Neural crest cell (in vitro differentiated cells): ENCODE measurements around the gene PPP2R5E. TPM values are rescaled to one million over a fixed set of nuclear protein-coding genes. Genes with fewer than 3 reads are reported as not detected.

ENCODE experiments used
- DNase-seq: peaks from one replicate; pipeline ENCODE4 v3.0.0; 2021; ENCODE audit warnings: low read depth, mixed read lengths, low spot score
- H3K27ac Mint-ChIP-seq: one replicate; pipeline ENCODE4 v1.8.0; 2021; ENCODE audit warnings: mild to moderate bottlenecking, mixed read lengths; ENCODE audit not compliant: unreplicated experiment
- H3K27me3 Mint-ChIP-seq: 2 replicates; pipeline ENCODE4 v1.8.0; 2021; ENCODE audit warnings: low read depth, mild to moderate bottlenecking, mixed read lengths
- H3K36me3 Mint-ChIP-seq: 2 replicates; pipeline ENCODE4 v1.8.0; 2021; ENCODE audit warnings: low read depth, mild to moderate bottlenecking, mixed read lengths
- H3K4me1 Mint-ChIP-seq: 2 replicates; pipeline ENCODE4 v1.8.0; 2021; ENCODE audit warnings: mixed read lengths
- H3K4me3 Mint-ChIP-seq: one replicate; pipeline ENCODE4 v1.8.0; 2021; ENCODE audit warnings: mild to moderate bottlenecking, mixed read lengths
- H3K9me3 Mint-ChIP-seq: 2 replicates; pipeline ENCODE4 v1.8.0; 2021; ENCODE audit warnings: mixed read lengths
- CTCF ChIP-seq: fragments of 200-600 bp; sonication (generic); conservative IDR thresholded peaks from 2 replicates; pipeline ENCODE4 v1.5.0; 2021; ENCODE audit warnings: antibody characterized with exemption, mild to moderate bottlenecking
- total RNA-seq: library from RNA; stranded (reverse); gene quantifications from 2 replicates; pipeline ENCODE4 v1.2.1, GENCODE V29; 2021

Gene PPP2R5E
- total RNA-seq, 1 donor from 2014 or later: 67.3 TPM

GRCh38 chr14:63492391-63492790 lies 50.8 kb downstream of the PPP2R5E start:
- no peaks in the 10 kb centered on the region for H3K36me3 Mint-ChIP-seq
- no peak for TF ChIP-seq CTCF
- H3K4me3 Mint-ChIP-seq: no peak overlapping the region
- H3K27ac Mint-ChIP-seq: peak overlapping the region; percentile 32
- H3K4me1 Mint-ChIP-seq: peaks cover 34% of the 10 kb centered on the region
- DNase-seq: no peak
- H3K27me3 Mint-ChIP-seq: no peaks in the 10 kb centered on the region
- H3K9me3 Mint-ChIP-seq: no peaks in the 10 kb centered on the region

- no peak overlapping the region for H3K4me3 Mint-ChIP-seq
- DNase-seq: no peak
- no peaks in the 10 kb centered on the region for H3K27me3 Mint-ChIP-seq
- no peak for TF ChIP-seq CTCF
- H3K27ac Mint-ChIP-seq: no peak overlapping the region
- H3K36me3 Mint-ChIP-seq: no peaks in the 10 kb centered on the region
- peaks cover 34% of the 10 kb centered on the region for H3K4me1 Mint-ChIP-seq
- no peaks in the 10 kb centered on the region for H3K9me3 Mint-ChIP-seq
Observed at GRCh38 chr14:63487724-63488123, 55.5 kb downstream of the PPP2R5E start.

DNA sequence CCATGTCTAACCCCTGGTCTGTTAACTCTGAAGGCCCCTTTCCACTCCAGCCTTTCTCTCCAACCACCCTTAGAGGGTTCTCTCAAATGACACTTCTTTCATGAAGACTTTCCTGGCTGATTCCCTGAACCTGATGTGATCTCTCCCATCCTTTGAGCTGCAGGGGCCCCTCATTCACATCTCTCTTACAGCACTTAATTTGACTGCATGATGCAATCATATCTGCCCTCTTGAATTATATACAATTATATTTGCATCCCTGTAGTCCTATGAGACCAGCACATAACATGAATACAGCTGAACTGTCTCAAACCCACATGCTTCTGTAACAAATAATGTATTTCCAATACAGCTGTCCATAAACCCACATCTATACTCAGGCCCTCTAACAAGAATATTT lies 56.4 kb downstream of the PPP2R5E start:
- H3K4me1 Mint-ChIP-seq: peaks cover 26% of the 10 kb centered on the region
- H3K27me3 Mint-ChIP-seq: no peaks in the 10 kb centered on the region
- H3K9me3 Mint-ChIP-seq: no peaks in the 10 kb centered on the region
- H3K36me3 Mint-ChIP-seq: no peaks in the 10 kb centered on the region
- no peak for DNase-seq
- H3K4me3 Mint-ChIP-seq: no peak overlapping the region
- H3K27ac Mint-ChIP-seq: peak overlapping the region; percentile 71
- no peak for TF ChIP-seq CTCF

GRCh38 chr14:63483315-63483714 lies 59.9 kb downstream of the PPP2R5E start:
- H3K27me3 Mint-ChIP-seq: no peaks in the 10 kb centered on the region
- no peaks in the 10 kb centered on the region for H3K36me3 Mint-ChIP-seq

GRCh38 chr14:63480599-63480998 lies 62.6 kb downstream of the PPP2R5E start:
- TF ChIP-seq CTCF: no peak
- Mint-ChIP-seq H3K27ac (no peak overlapping the region), H3K27me3 (no peaks in the 10 kb centered on the region), H3K9me3 (no peaks in the 10 kb centered on the region), H3K4me3 (no peak overlapping the region), H3K4me1 (peaks cover 21% of the 10 kb centered on the region), H3K36me3 (no peaks in the 10 kb centered on the region)
- DNase-seq: no peak

More at GRCh38 chr14:63483315-63483714, 59.9 kb downstream of the PPP2R5E start:
- no peak for TF ChIP-seq CTCF
- DNase-seq: no peak
- Mint-ChIP-seq H3K9me3 (no peaks in the 10 kb centered on the region), H3K27ac (no peak overlapping the region), H3K4me1 (peaks cover 22% of the 10 kb centered on the region), H3K4me3 (no peak overlapping the region)

DNA sequence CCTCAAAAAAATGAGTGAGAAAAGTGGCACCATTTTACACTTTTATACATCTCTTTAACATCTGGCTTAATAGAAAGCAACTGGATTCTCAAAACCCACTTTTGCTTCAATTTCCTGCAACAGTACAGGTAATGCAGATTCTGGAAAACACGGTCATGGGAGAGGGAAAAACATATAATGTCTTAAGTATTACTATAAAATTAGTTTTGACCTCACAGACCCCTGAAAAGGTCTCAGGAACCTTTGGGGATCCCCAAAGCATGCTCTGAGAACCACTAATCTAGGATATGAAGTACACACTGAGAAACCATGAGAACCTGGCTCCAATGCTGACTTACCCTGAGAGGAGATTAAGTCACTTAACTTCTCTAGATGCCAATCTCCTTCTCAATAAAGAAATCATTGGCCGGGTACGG lies 64.7 kb downstream of the PPP2R5E start:
- no peaks in the 10 kb centered on the region for H3K36me3 Mint-ChIP-seq
- no peak overlapping the region for H3K4me3 Mint-ChIP-seq
- peaks cover 14% of the 10 kb centered on the region for H3K4me1 Mint-ChIP-seq
- no peaks in the 10 kb centered on the region for H3K27me3 Mint-ChIP-seq
- no peak for TF ChIP-seq CTCF
- H3K9me3 Mint-ChIP-seq: no peaks in the 10 kb centered on the region
- no peak for DNase-seq
- no peak overlapping the region for H3K27ac Mint-ChIP-seq
